Liver (tissue), 3 donors: ENCODE results near the gene HNRNPA1L2.
"Not testable (repeated sequence)": the region's sequence is repeated elsewhere in the genome, so short reads cannot be mapped to it uniquely, and the experiment has no call there.

ENCODE experiments used
- CTCF ChIP-seq: fragments of 150-350 bp; IDR thresholded peaks from 2 replicates; pipeline ENCODE4 v1.5.1; 2017; ENCODE audit warnings: improper control_type of control experiment, low read depth, low read length; ENCODE audit not compliant: missing input control
- MAX ChIP-seq: IDR thresholded peaks from 2 replicates; pipeline ENCODE4 v1.6.1; 2016; ENCODE audit warnings: antibody characterized with exemption
- RAD21 ChIP-seq, 2 donors: IDR thresholded peaks; 2 replicates each; pipeline ENCODE4 v1.6.1; 2016; ENCODE audit warnings: antibody characterized with exemption in 2 of 2, mild to moderate bottlenecking in 2 of 2
- SP1 ChIP-seq: IDR thresholded peaks from 2 replicates; pipeline ENCODE4 v1.6.1; 2018; ENCODE audit warnings: antibody characterized with exemption, mild to moderate bottlenecking
- TAF1 ChIP-seq: conservative IDR thresholded peaks from 2 replicates; pipeline ENCODE4 v1.6.1; 2016; ENCODE audit warnings: antibody characterized with exemption, mild to moderate bottlenecking
- TF ChIP-seq, protein P1 (sequence below): IDR thresholded peaks from 2 replicates; pipeline ENCODE4 v1.6.1; 2016; ENCODE audit warnings: antibody characterized with exemption
- donor health status: healthy.
- donor health status: healthy.

DNA sequence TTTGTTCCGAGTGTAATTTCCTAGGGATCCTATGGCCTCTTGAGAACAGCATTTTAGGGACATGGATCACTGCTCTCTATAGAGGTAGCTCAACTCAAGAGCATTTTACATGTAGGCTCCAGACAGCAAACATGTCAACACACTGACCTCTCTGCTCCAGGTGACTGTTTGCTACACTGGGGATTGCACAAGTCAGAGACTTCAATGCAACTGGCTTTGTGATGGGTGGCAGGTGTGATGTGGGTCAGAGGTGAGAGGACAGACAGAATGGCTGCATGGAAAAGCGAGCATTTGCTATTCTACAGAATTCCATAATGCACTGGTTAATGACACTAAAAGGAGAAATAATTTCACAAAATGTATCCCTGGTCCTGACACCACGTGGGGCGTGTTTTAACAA lies 38.9 kb upstream of the HNRNPA1L2 start:
- not testable (repeated sequence) for TF ChIP-seq CTCF; RAD21 (IDR thresholded peaks at IDR 0.05); MAX; TAF1; SP1
- TF ChIP-seq, protein P1, sequence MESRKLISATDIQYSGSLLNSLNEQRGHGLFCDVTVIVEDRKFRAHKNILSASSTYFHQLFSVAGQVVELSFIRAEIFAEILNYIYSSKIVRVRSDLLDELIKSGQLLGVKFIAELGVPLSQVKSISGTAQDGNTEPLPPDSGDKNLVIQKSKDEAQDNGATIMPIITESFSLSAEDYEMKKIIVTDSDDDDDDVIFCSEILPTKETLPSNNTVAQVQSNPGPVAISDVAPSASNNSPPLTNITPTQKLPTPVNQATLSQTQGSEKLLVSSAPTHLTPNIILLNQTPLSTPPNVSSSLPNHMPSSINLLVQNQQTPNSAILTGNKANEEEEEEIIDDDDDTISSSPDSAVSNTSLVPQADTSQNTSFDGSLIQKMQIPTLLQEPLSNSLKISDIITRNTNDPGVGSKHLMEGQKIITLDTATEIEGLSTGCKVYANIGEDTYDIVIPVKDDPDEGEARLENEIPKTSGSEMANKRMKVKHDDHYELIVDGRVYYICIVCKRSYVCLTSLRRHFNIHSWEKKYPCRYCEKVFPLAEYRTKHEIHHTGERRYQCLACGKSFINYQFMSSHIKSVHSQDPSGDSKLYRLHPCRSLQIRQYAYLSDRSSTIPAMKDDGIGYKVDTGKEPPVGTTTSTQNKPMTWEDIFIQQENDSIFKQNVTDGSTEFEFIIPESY: not testable (repeated sequence)
